Activated CD8-positive, alpha-beta memory T cell treated with anti-CD3 and anti-CD28 coated beads for 36 hours (primary cell): Measurements from ENCODE around the gene KLF17. TPM values are rescaled to one million over a fixed set of nuclear protein-coding genes. Genes with fewer than 3 reads are reported as not detected.

Source experiments
- CTCF ChIA-PET: fragments of 350-600 bp; sonication (Branson Sonifier 250); formaldehyde crosslinking; loops from one replicate; lab custom pipeline; 2021; ENCODE audit warnings: antibody characterized with exemption; lab: Charles Lee
- POLR2A ChIA-PET: fragments of 350-600 bp; sonication (Branson Sonifier 250); formaldehyde crosslinking; loops from one replicate; lab custom pipeline; 2021; ENCODE audit warnings: antibody characterized with exemption; lab: Charles Lee
- total RNA-seq, 2 experiments: library from RNA; stranded (reverse); gene quantifications; one replicate each; pipeline ENCODE4 v1.2.3, GENCODE V29; 2021

KLF17 gene
- total RNA-seq, 2 experiments from 2014 or later = not detected

GRCh38 chr1:44144962-44145756 is 26.5 kb downstream of the KLF17 start:
- ChIA-PET POLR2A (no interaction called here), CTCF (no interaction called here)

- CTCF ChIA-PET = no interaction called here
- POLR2A ChIA-PET = no interaction called here
These were observed 28.1 kb downstream of the KLF17 start for GRCh38 chr1:44146536-44147361.

GRCh38 chr1:44147582-44147981 is 29.0 kb downstream of the KLF17 start:
- ChIA-PET POLR2A (no interaction called here), CTCF (no interaction called here)

- ChIA-PET POLR2A (no interaction called here), CTCF (no interaction called here)
These were observed 32.7 kb downstream of the KLF17 start for GRCh38 chr1:44151332-44151731.

- ChIA-PET CTCF (no interaction called here), POLR2A (no interaction called here)
These were observed 33.2 kb downstream of the KLF17 start for GRCh38 chr1:44151808-44152207.

GRCh38 chr1:44152692-44153091 is 34.1 kb downstream of the KLF17 start:
- ChIA-PET POLR2A (no interaction called here), CTCF (no interaction called here)

GRCh38 chr1:44154049-44154448 is 35.4 kb downstream of the KLF17 start:
- ChIA-PET POLR2A (no interaction called here), CTCF (no interaction called here)

GRCh38 chr1:44157903-44158302 is 39.3 kb downstream of the KLF17 start:
- POLR2A ChIA-PET = no interaction called here
- CTCF ChIA-PET = no interaction called here

- POLR2A ChIA-PET = no interaction called here
- CTCF ChIA-PET = no interaction called here
These were observed 40.2 kb downstream of the KLF17 start for GRCh38 chr1:44158871-44159270.

- ChIA-PET POLR2A (no interaction called here), CTCF (no interaction called here)
These were observed 42.9 kb downstream of the KLF17 start for GRCh38 chr1:44161546-44161945.

- ChIA-PET CTCF (no interaction called here), POLR2A (no interaction called here)
These were observed 50.0 kb downstream of the KLF17 start for GRCh38 chr1:44168520-44169098.

- ChIA-PET CTCF (interaction anchor here (0.6 kb wide), 1 partner anchor 483 kb away, joined by 3 read pairs; no protein-coding TSS in a partner anchor), POLR2A (no interaction called here)
These were observed 51.7 kb downstream of the KLF17 start for GRCh38 chr1:44170281-44170823.

GRCh38 chr1:44174630-44175029 is 56.0 kb downstream of the KLF17 start:
- CTCF ChIA-PET = interaction anchor here (0.6 kb wide), 1 partner anchor 18 kb away, joined by 3 read pairs; no protein-coding TSS in a partner anchor
- POLR2A ChIA-PET = no interaction called here

Other genes with a start within 250 kb of the KLF17 start
- gene ARTN, start 185.0 kb upstream of the KLF17 start, total RNA-seq = under 1 TPM in 1 of 2 experiments, not detected in 1; 0.15 TPM
- 10 to 100 TPM; 24.9 to 29.1 TPM for gene IPO13, start 171.9 kb upstream of the KLF17 start, total RNA-seq
- 10 to 100 TPM; 74.5 to 79.7 TPM for gene DPH2, start 148.8 kb upstream of the KLF17 start, total RNA-seq
- 100 to 1,000 TPM; 194 to 205 TPM for gene ATP6V0B, start 143.9 kb upstream of the KLF17 start, total RNA-seq
- gene B4GALT2, start 139.6 kb upstream of the KLF17 start, total RNA-seq = 10 to 100 TPM; 44.7 to 45.4 TPM
- gene CCDC24, start 127.2 kb upstream of the KLF17 start, total RNA-seq = 1 to 10 TPM; 2.9 to 3.1 TPM
- 10 to 100 TPM; 11.0 to 12.2 TPM for gene SLC6A9, start 87.4 kb upstream of the KLF17 start, total RNA-seq
- gene KLF18, start 22.8 kb downstream of the KLF17 start, total RNA-seq = not detected
- 10 to 100 TPM; 31.4 to 32.2 TPM for gene DMAP1, start 94.7 kb downstream of the KLF17 start, total RNA-seq
- 10 to 100 TPM; 50.6 to 53.4 TPM for gene ERI3, start 236.4 kb downstream of the KLF17 start, total RNA-seq